Neural progenitor cell (in vitro differentiated cells): ENCODE results near the gene TTR. TPM values are rescaled to one million over a fixed set of nuclear protein-coding genes. Genes with fewer than 3 reads are reported as not detected.
A peak's percentile ranks its signal among the peaks of the same experiment; 100 is the strongest.

Source experiments
- DNase-seq: peaks from one replicate; pipeline ENCODE4 v3.0.0-alpha.2; 2016; ENCODE audit warnings: low spot score
- H2AFZ ChIP-seq: fragments of 200-600 bp; sonication (generic); replicated peaks from 2 replicates; pipeline ENCODE4 v1.6.1; 2016; ENCODE audit warnings: antibody characterized with exemption
- H3F3A ChIP-seq: fragments of 200-600 bp; sonication (generic); 2 replicates; pipeline ENCODE4 v1.6.1; 2016; ENCODE audit warnings: antibody characterized with exemption, low read depth
- H3K27ac ChIP-seq: fragments of 200-600 bp; sonication (generic); 2 replicates; pipeline ENCODE4 v1.5.1; 2016; ENCODE audit warnings: mild to moderate bottlenecking
- H3K27me3 ChIP-seq: fragments of 200-600 bp; sonication (generic); 2 replicates; pipeline ENCODE4 v1.6.1; 2016; ENCODE audit warnings: mild to moderate bottlenecking, moderate library complexity
- H3K36me3 ChIP-seq: fragments of 200-600 bp; sonication (generic); 2 replicates; pipeline ENCODE4 v1.5.1; 2016
- H3K4me1 ChIP-seq: fragments of 200-600 bp; sonication (generic); 2 replicates; pipeline ENCODE4 v1.6.1; 2016; ENCODE audit warnings: mixed run types
- H3K4me2 ChIP-seq: fragments of 200-600 bp; sonication (generic); 2 replicates; pipeline ENCODE4 v1.6.1; 2016
- H3K4me3 ChIP-seq: fragments of 200-600 bp; sonication (generic); 2 replicates; pipeline ENCODE4 v1.5.1; 2016
- H3K79me2 ChIP-seq: fragments of 200-600 bp; sonication (generic); 2 replicates; pipeline ENCODE4 v1.6.1; 2016; ENCODE audit warnings: low read depth
- H3K9ac ChIP-seq: fragments of 200-600 bp; sonication (generic); 2 replicates; pipeline ENCODE4 v1.6.1; 2016
- H3K9me3 ChIP-seq: fragments of 200-600 bp; sonication (generic); 2 replicates; pipeline ENCODE4 v1.5.1; 2016; ENCODE audit warnings: low read depth
- H4K20me1 ChIP-seq: fragments of 200-600 bp; sonication (generic); 2 replicates; pipeline ENCODE4 v1.6.1; 2016; ENCODE audit warnings: low read depth
- H3K27ac Mint-ChIP-seq: 3 replicates; pipeline ENCODE4 v1.8.0; 2021; ENCODE audit warnings: mixed read lengths
- H3K27me3 Mint-ChIP-seq: 2 replicates; pipeline ENCODE4 v1.8.0; 2022; ENCODE audit warnings: low read depth, mild to moderate bottlenecking, inconsistent platforms, moderate library complexity, mixed read lengths; ENCODE audit not compliant: insufficient read depth
- H3K36me3 Mint-ChIP-seq: 3 replicates; pipeline ENCODE4 v1.8.0; 2021; ENCODE audit warnings: mixed read lengths
- H3K4me1 Mint-ChIP-seq: 3 replicates; pipeline ENCODE4 v1.8.0; 2021; ENCODE audit warnings: mixed read lengths
- H3K4me3 Mint-ChIP-seq: 3 replicates; pipeline ENCODE4 v1.8.0; 2021; ENCODE audit warnings: mild to moderate bottlenecking, moderate library complexity, mixed read lengths
- H3K9me3 Mint-ChIP-seq: 3 replicates; pipeline ENCODE4 v1.8.0; 2020; ENCODE audit warnings: mixed read lengths
- CTCF ChIP-seq: fragments of 200-600 bp; sonication (generic); IDR thresholded peaks from 2 replicates; pipeline ENCODE4 v1.5.1; 2017; ENCODE audit warnings: antibody characterized with exemption, mild to moderate bottlenecking
- EZH2 ChIP-seq: fragments of 200-600 bp; sonication (generic); IDR thresholded peaks from 2 replicates; pipeline ENCODE4 v1.6.1; 2017; ENCODE audit warnings: antibody characterized with exemption, mild to moderate bottlenecking, moderate library complexity
- EZH2phosphoT487 ChIP-seq: fragments of 200-600 bp; sonication (generic); IDR thresholded peaks from 2 replicates; pipeline ENCODE4 v1.6.1; 2017; ENCODE audit warnings: antibody characterized with exemption
- total RNA-seq: library from RNA; depleted of rRNA; stranded (reverse); fragments of >200 nt; gene quantifications from 2 replicates; pipeline ENCODE4 v1.2.3, GENCODE V29; 2015; ENCODE audit warnings: low replicate concordance

Gene TTR
- total RNA-seq, 1 donor from 2014 or later: 1.8 TPM

- Mint-ChIP-seq H3K4me3 (no peak overlapping the region), H3K27me3 (peaks cover 9% of the 10 kb centered on the region), H3K27ac (no peak overlapping the region), H3K4me1 (peaks cover 14% of the 10 kb centered on the region), H3K36me3 (no peaks in the 10 kb centered on the region), H3K9me3 (no peaks in the 10 kb centered on the region)
- Histone ChIP-seq H3K4me3 (no peak overlapping the region), H3K9me3 (no peaks in the 10 kb centered on the region), H3K27ac (no peak overlapping the region), H4K20me1 (no peaks in the 10 kb centered on the region), H3F3A (peaks cover 5% of the 10 kb centered on the region), H3K4me2 (no peak overlapping the region), H3K27me3 (no peaks in the 10 kb centered on the region), H3K79me2 (no peaks in the 10 kb centered on the region), H2AFZ (no peak overlapping the region), H3K9ac (no peak overlapping the region), H3K4me1 (peaks cover 14% of the 10 kb centered on the region), H3K36me3 (no peaks in the 10 kb centered on the region)
- no peak for DNase-seq
- TF ChIP-seq CTCF (no peak), EZH2phosphoT487 (no peak), EZH2 (no peak)
Observed at GRCh38 chr18:31566576-31567306, 24.9 kb upstream of the TTR start.

GRCh38 chr18:31572368-31572767 is 19.3 kb upstream of the TTR start:
- peaks cover 12% of the 10 kb centered on the region for H3F3A ChIP-seq
- no peaks in the 10 kb centered on the region for H3K79me2 ChIP-seq
- H3K4me1 Mint-ChIP-seq: peaks cover 25% of the 10 kb centered on the region
- peak overlapping the region; percentile 90 for H3K27ac Mint-ChIP-seq
- no peaks in the 10 kb centered on the region for H3K36me3 Mint-ChIP-seq
- H2AFZ ChIP-seq: no peak overlapping the region
- H3K4me3 ChIP-seq: no peak overlapping the region
- H3K36me3 ChIP-seq: no peaks in the 10 kb centered on the region
- no peaks in the 10 kb centered on the region for H3K9me3 Mint-ChIP-seq
- no peak overlapping the region for H3K9ac ChIP-seq
- H4K20me1 ChIP-seq: no peaks in the 10 kb centered on the region
- H3K27ac ChIP-seq: no peak overlapping the region
- H3K4me1 ChIP-seq: peaks cover 13% of the 10 kb centered on the region
- DNase-seq: no peak
- peak overlapping the region; percentile 52 for H3K4me2 ChIP-seq
- H3K27me3 Mint-ChIP-seq: peaks cover 6% of the 10 kb centered on the region
- H3K4me3 Mint-ChIP-seq: peak overlapping the region; percentile 28
- H3K9me3 ChIP-seq: no peaks in the 10 kb centered on the region
- H3K27me3 ChIP-seq: no peaks in the 10 kb centered on the region
- no peak for TF ChIP-seq CTCF
- no peak for TF ChIP-seq EZH2

- Histone ChIP-seq H3K79me2 (no peaks in the 10 kb centered on the region), H2AFZ (peak overlapping the region; percentile 34), H3K27ac (no peak overlapping the region), H3K27me3 (no peaks in the 10 kb centered on the region), H4K20me1 (no peaks in the 10 kb centered on the region), H3K4me3 (no peak overlapping the region), H3K9me3 (no peaks in the 10 kb centered on the region), H3K36me3 (no peaks in the 10 kb centered on the region), H3K4me2 (no peak overlapping the region), H3K9ac (no peak overlapping the region), H3K4me1 (peaks cover 13% of the 10 kb centered on the region), H3F3A (peaks cover 12% of the 10 kb centered on the region)
- H3K9me3 Mint-ChIP-seq: no peaks in the 10 kb centered on the region
- H3K4me3 Mint-ChIP-seq: no peak overlapping the region
- peaks cover 25% of the 10 kb centered on the region for H3K4me1 Mint-ChIP-seq
- TF ChIP-seq EZH2phosphoT487: no peak
- no peak for TF ChIP-seq EZH2
- no peak for TF ChIP-seq CTCF
- peak overlapping the region; percentile 74 for H3K27ac Mint-ChIP-seq
- H3K27me3 Mint-ChIP-seq: peaks cover 6% of the 10 kb centered on the region
- no peak for DNase-seq
- H3K36me3 Mint-ChIP-seq: no peaks in the 10 kb centered on the region
Observed at GRCh38 chr18:31573051-31573450, 18.6 kb upstream of the TTR start.
